ENCODE measurements around the gene PSMC4. TPM values are rescaled to one million over a fixed set of nuclear protein-coding genes. Genes with fewer than 3 reads are reported as not detected.
"Not testable (repeated sequence)": the region's sequence is repeated elsewhere in the genome, so short reads cannot be mapped to it uniquely, and the experiment has no call there.

PSMC4 gene
- total and polyA plus RNA-seq, 9 donors, result 39.3 to 73.5 (median 57.0) TPM

DNA sequence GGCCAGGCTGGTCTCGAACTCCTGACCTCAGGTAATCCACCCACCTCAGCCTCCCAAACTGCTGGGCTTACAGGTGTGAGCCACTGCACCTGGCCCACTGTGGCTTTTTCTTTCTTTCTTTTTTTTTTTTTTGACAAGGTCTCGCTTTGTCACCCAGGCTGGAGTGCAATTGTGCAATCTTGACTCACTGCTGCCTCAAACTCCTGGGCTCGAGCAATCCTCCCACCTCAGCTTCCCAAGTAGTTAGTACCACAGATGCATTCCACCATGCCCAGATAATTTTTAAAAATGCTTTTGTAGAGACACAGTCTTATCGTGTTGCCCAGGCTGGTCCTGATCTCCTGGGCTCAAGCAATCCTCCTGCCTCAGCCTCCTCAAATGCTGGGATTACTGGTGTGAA is 24.4 kb upstream of the PSMC4 start:
- no peaks in the 10 kb centered on the region for H3K4me1 ChIP-seq (ENCODE audit: insufficient read depth)
- intact Hi-C loops (cut with DNase I), result loop anchor here in 1 of 4 donors (5.0 kb wide), 1 partner anchor 269 kb away; no protein-coding TSS in a partner anchor
- no peak overlapping the region for H3K27ac ChIP-seq
- H3K4me3 ChIP-seq, result no peak overlapping the region
- no peak for TF ChIP-seq POLR2A (IDR thresholded peaks at IDR 0.05)
- TF ChIP-seq, protein P1, sequence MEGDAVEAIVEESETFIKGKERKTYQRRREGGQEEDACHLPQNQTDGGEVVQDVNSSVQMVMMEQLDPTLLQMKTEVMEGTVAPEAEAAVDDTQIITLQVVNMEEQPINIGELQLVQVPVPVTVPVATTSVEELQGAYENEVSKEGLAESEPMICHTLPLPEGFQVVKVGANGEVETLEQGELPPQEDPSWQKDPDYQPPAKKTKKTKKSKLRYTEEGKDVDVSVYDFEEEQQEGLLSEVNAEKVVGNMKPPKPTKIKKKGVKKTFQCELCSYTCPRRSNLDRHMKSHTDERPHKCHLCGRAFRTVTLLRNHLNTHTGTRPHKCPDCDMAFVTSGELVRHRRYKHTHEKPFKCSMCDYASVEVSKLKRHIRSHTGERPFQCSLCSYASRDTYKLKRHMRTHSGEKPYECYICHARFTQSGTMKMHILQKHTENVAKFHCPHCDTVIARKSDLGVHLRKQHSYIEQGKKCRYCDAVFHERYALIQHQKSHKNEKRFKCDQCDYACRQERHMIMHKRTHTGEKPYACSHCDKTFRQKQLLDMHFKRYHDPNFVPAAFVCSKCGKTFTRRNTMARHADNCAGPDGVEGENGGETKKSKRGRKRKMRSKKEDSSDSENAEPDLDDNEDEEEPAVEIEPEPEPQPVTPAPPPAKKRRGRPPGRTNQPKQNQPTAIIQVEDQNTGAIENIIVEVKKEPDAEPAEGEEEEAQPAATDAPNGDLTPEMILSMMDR (IDR thresholded peaks at IDR 0.05), result no peak
- TF ChIP-seq EP300 (IDR thresholded peaks at IDR 0.05), result no peak
- H3K9me3 ChIP-seq, result no peaks in the 10 kb centered on the region
- no peaks in the 10 kb centered on the region for H3K27me3 ChIP-seq
- no peak for DNase-seq
- no peaks in the 10 kb centered on the region for H3K36me3 ChIP-seq
- 77 to 81% (median 77%) methylated on average over 4 of the region's 4 CpGs for WGBS, 3 donors

DNA sequence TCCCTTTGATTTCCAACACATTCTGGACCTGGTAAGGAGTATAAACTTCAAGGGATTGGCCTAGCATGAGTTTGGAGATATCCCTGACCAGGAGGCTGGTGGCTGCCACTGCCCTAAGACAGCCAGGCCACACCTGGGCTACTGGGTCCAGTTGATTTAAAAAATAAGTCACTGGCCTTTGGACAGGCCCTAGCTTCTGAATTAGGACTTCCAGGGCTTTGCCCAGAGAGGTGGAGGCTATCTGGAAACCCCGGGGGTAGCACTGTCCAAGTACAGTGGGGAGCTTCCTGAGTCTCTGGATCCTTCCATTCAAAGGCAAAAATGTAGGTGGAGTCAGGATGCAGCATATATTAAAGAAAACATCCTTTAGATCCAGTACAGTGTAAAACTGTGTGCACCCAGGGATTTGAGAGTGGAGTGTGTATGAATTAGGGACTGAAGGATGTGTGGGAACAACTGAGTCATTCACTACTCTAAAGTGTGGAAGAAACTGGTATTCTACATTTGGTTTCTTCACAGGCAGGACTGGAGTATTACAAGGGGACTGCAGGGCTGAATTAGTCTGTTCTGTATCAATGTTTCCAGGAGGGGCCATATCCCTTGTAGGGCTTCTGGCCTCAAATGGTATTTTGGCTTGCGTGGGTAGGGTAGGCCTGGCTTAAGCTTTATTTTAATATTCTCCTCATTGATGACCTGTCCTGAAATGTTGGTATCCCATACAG is 21.8 kb upstream of the PSMC4 start:
- Histone ChIP-seq H3K27me3 (no peaks in the 10 kb centered on the region), H3K4me3 (no peak overlapping the region), H3K36me3 (no peaks in the 10 kb centered on the region), H3K9me3 (no peaks in the 10 kb centered on the region), H3K27ac (no peak overlapping the region), H3K4me1 (ENCODE audit: insufficient read depth) (no peaks in the 10 kb centered on the region)
- DNase-seq, result no peak
- TF ChIP-seq POLR2A (IDR thresholded peaks at IDR 0.05) (no peak), EP300 (IDR thresholded peaks at IDR 0.05) (no peak)
- WGBS, 3 donors, result 78 to 83% (median 80%) methylated on average over 2 of the region's 2 CpGs
- intact Hi-C loops (cut with DNase I), result loop anchor here in 1 of 4 donors (5.0 kb wide), 1 partner anchor 272 kb away; no protein-coding TSS in a partner anchor

DNA sequence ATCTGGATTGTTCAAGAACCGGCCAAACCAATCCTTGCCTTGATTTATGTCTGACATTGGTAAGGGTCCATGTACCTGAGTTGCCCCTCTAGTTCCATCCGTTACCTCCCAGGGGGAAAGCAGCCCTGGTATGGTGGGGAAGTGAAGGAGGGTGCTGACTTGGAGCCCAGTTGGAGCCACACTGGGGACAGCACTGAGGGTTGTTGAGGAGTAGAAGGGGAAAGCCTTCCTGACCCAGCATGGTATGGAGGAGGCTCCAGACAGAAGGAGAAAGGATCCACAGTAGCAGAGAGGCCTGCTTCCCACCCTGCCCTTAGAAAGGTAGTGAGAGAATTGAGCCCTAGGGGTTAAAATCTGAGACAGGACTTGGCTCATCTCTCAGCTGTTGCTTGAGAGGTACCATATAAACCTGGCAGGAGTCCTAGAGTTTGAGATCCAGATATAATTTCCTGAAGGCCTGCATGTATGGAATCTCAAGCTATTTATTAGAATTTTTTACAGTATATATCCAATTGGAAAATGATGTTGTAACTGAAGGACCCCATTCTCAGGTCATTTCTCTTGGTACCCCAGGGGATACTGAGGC is 19.8 kb upstream of the PSMC4 start:
- no peak for DNase-seq
- Histone ChIP-seq H3K27ac (no peak overlapping the region), H3K27me3 (no peaks in the 10 kb centered on the region), H3K9me3 (no peaks in the 10 kb centered on the region), H3K4me3 (no peak overlapping the region), H3K36me3 (no peaks in the 10 kb centered on the region), H3K4me1 (ENCODE audit: insufficient read depth) (no peaks in the 10 kb centered on the region)
- intact Hi-C loops (cut with DNase I), result no loop called here
- no peak for TF ChIP-seq EP300 (IDR thresholded peaks at IDR 0.05)
- no peak for TF ChIP-seq POLR2A (IDR thresholded peaks at IDR 0.05)
- TF ChIP-seq, protein P1 (IDR thresholded peaks at IDR 0.05), result no peak
- WGBS, 3 donors, result 85 to 88% (median 88%) methylated on average over 2 of the region's 2 CpGs

DNA sequence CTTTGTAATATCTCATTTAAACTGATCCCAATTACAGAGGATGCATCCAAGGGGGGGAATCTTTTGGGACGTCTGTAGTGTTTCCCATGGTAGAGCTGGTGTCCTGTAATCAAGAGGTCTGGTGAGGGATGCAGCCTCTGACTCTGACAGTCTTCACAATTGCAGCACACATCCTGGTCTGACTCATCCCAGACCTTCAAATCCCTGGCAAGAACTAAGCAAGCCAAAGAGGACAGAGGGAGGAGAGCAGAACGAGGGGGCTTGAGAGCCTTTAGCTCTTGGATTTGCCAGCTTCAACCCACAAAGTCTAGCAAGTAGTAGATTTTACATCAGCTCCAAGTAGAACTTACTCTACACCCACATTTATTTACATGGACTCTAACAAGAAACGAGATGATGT is 19.3 kb upstream of the PSMC4 start:
- H3K27ac ChIP-seq, result no peak overlapping the region
- H3K4me1 ChIP-seq (ENCODE audit: insufficient read depth), result no peaks in the 10 kb centered on the region
- H3K4me3 ChIP-seq, result no peak overlapping the region
- DNase-seq, result no peak
- H3K9me3 ChIP-seq, result no peaks in the 10 kb centered on the region
- no peaks in the 10 kb centered on the region for H3K27me3 ChIP-seq
- WGBS, 3 donors, result 39 to 50% (median 45%) methylated on average over 3 of the region's 3 CpGs
- intact Hi-C loops (cut with DNase I), result no loop called here
- TF ChIP-seq POLR2A (IDR thresholded peaks at IDR 0.05) (no peak), EP300 (IDR thresholded peaks at IDR 0.05) (no peak)
- TF ChIP-seq, protein P1 (IDR thresholded peaks at IDR 0.05), result no peak
- H3K36me3 ChIP-seq, result no peaks in the 10 kb centered on the region

DNA sequence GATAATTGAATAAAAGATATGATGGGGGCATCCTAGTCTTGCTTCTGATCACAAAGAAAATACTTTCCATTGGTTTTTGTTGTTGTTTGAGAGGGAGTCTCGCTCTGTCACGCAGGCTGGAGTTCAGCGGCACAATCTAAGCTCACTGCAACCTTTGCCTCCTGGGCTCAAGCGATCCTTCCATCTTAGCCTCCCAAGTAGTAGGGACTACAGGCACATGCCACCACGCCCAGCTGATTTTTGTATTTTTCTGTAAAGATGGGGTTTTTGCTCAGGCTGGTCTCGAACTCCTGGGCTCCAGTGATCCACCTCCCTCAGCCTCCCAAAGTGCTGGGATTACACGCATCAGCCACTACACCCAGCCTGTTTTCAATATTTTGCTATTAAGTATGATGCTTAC is 17.1 kb upstream of the PSMC4 start:
- Histone ChIP-seq H3K4me3 (no peak overlapping the region), H3K27ac (no peak overlapping the region), H3K4me1 (ENCODE audit: insufficient read depth) (no peaks in the 10 kb centered on the region), H3K9me3 (no peaks in the 10 kb centered on the region), H3K27me3 (no peaks in the 10 kb centered on the region), H3K36me3 (no peaks in the 10 kb centered on the region)
- DNase-seq, result no peak
- 86 to 94% (median 90%) methylated on average over 7 of the region's 7 CpGs for WGBS, 3 donors
- TF ChIP-seq, protein P1 (IDR thresholded peaks at IDR 0.05), result no peak
- TF ChIP-seq POLR2A (IDR thresholded peaks at IDR 0.05), result no peak
- no peak for TF ChIP-seq EP300 (IDR thresholded peaks at IDR 0.05)
- intact Hi-C loops (cut with DNase I), result no loop called here

DNA sequence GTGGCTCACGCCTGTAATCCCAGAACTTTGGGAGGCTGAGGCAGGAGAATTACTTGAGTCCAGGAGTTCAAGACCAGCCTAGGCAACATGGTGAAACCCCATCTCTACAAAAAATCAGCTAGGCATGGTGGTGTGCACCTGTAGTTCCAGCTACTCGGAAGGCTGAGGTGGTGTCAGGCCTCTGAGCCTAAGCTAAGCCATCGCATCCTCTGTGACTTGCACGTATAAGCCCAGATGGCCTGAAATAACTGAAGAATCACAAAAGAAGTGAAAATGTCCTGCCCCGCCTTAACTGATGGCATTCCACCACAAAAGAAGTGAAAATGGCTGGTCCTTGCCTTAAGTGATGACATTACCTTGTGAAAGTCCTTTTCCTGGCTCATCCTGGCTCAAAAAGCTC is 13.1 kb upstream of the PSMC4 start:
- H3K4me3 ChIP-seq; H3K27ac ChIP-seq; H3K4me1 ChIP-seq (ENCODE audit: insufficient read depth); DNase-seq; H3K36me3 ChIP-seq; intact Hi-C loops (cut with DNase I); H3K9me3 ChIP-seq; H3K27me3 ChIP-seq: not testable (repeated sequence)
- WGBS, 3 donors, result 86 to 96% (median 89%) methylated on average over 5 of the region's 5 CpGs

DNA sequence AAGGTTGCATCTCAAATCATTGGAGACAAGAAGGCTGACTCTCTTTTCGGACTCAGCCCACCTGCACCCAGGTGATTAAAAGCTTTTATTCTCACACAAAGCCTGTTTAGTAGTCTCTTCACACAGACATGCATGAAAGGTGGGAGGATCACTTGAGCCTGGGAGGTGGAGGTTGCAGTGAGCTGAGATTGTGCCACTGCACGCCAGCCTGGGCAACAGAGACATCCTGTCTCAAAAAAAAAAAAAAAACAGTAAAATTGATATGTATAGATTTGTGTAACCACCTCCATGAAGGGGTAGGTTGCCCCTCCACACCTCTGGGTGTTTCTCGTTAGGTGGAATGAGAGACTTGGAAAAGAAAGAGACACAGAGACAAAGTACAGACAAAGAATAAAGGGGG is 12.0 kb upstream of the PSMC4 start:
- H3K9me3 ChIP-seq; H3K27me3 ChIP-seq; H3K27ac ChIP-seq; DNase-seq; intact Hi-C loops (cut with DNase I); H3K36me3 ChIP-seq; H3K4me3 ChIP-seq; H3K4me1 ChIP-seq (ENCODE audit: insufficient read depth): not testable (repeated sequence)
- WGBS, 3 donors, result 80 to 88% (median 85%) methylated on average over 3 of the region's 3 CpGs
